ENCODE results near the gene SKAP2. TPM values are rescaled to one million over a fixed set of nuclear protein-coding genes. Genes with fewer than 3 reads are reported as not detected.

The SKAP2 gene
- total and polyA plus RNA-seq, 2 of the 13 experiments (the other 11 are each of a cell fraction or from before 2014, with no cell fraction given): 3.6 to 12.9 TPM

- TF ChIP-seq RERE (CRISPR knock-in tag; IDR thresholded peaks at IDR 0.05; ENCODE audit: low read depth) (no peak), RXRB (CRISPR knock-in tag; IDR thresholded peaks at IDR 0.05; ENCODE audit: borderline replicate concordance) (peak; percentile 82), NFKBIZ (CRISPR knock-in tag; IDR thresholded peaks at IDR 0.05) (no peak), GFI1 (CRISPR knock-in tag; IDR thresholded peaks at IDR 0.05; ENCODE audit: borderline replicate concordance) (0 out of 2 replicates have a peak, but pooled peaks have one; percentile 20), ATF2 (CRISPR knock-in tag; IDR thresholded peaks at IDR 0.05) (peak; percentile 48; the same call in 1 of the 2 replicates), CERS6 (CRISPR knock-in tag; IDR thresholded peaks at IDR 0.05) (no peak), E2F2 (CRISPR knock-in tag; IDR thresholded peaks at IDR 0.05; ENCODE audit: borderline replicate concordance) (no peak), HNRNPL (IDR thresholded peaks at IDR 0.05; ENCODE audit: low read depth, low read length) (no peak), ZNF644 (CRISPR knock-in tag; IDR thresholded peaks at IDR 0.05; ENCODE audit: low read depth) (0 out of 2 replicates have a peak, but pooled peaks have one; percentile 18), JARID2 (CRISPR knock-in tag; IDR thresholded peaks at IDR 0.05; ENCODE audit: insufficient replicate concordance) (no peak), PAXIP1 (CRISPR knock-in tag; conservative IDR thresholded peaks at IDR 0.05) (peak; percentile 77), ARID3A (IDR thresholded peaks at IDR 0.05; ENCODE audit: low read depth, low read length) (peak; percentile 47; the same call in 1 of the 2 replicates), DNMT1 (CRISPR knock-in tag; IDR thresholded peaks at IDR 0.05) (no peak), NFRKB (IDR thresholded peaks at IDR 0.05) (no peak)
Observed at GRCh38 chr7:26688388-26688787, 176.0 kb downstream of the SKAP2 start (continued).
